Peyer's patch (tissue), 4 donors: ENCODE results near the gene MAGI2.

Experiments
- POLR2A ChIP-seq, 2 donors: fragments of 450-650 bp; IDR thresholded peaks; one replicate each; pipeline ENCODE4 v1.5.1; 2017; ENCODE audit warnings: antibody characterized with exemption in 2 of 2, mild to moderate bottlenecking in 2 of 2, moderate library complexity in 2 of 2
- TF ChIP-seq, protein P1 (sequence below), 6 experiments: fragments of 450-650 bp in 4 of 6; fragments of 200-600 bp in 2 of 6; sonication (generic) in 1 of 6; IDR thresholded peaks; one replicate each; pipeline ENCODE4 v1.5.1; 2017 to 2019; ENCODE audit warnings: antibody characterized with exemption in 6 of 6, mild to moderate bottlenecking in 3 of 6, moderate library complexity in 1 of 6

DNA sequence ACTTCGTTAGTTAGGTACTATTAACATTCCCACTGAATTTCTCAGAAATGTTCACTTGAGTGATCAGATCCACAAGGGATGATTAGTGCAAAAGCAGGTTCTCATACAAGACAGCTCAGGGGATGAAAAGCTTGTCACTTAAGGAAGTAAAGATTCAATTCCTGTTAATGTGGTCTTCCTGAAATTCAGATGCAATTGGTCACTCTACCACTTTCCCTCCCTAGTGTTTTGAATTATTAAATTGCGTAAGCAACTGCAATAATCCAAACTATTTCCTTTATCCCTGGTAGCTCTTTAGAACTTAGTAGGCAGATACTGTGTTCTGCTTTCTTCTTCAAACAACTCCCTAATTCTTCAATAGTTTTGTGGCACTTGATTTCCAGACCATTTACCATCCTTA lies 121.4 kb downstream of the MAGI2 start:
- TF ChIP-seq, protein P1, sequence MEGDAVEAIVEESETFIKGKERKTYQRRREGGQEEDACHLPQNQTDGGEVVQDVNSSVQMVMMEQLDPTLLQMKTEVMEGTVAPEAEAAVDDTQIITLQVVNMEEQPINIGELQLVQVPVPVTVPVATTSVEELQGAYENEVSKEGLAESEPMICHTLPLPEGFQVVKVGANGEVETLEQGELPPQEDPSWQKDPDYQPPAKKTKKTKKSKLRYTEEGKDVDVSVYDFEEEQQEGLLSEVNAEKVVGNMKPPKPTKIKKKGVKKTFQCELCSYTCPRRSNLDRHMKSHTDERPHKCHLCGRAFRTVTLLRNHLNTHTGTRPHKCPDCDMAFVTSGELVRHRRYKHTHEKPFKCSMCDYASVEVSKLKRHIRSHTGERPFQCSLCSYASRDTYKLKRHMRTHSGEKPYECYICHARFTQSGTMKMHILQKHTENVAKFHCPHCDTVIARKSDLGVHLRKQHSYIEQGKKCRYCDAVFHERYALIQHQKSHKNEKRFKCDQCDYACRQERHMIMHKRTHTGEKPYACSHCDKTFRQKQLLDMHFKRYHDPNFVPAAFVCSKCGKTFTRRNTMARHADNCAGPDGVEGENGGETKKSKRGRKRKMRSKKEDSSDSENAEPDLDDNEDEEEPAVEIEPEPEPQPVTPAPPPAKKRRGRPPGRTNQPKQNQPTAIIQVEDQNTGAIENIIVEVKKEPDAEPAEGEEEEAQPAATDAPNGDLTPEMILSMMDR (IDR thresholded peaks at IDR 0.05): no peak
- no peak for TF ChIP-seq POLR2A (IDR thresholded peaks at IDR 0.05)
